Measurements from ENCODE around the gene F2RL1.

The F2RL1 gene

GRCh38 chr5:76799588-76799987 lies 19.2 kb upstream of the F2RL1 start (continued):
- no peak for TF ChIP-seq CREB5 (CRISPR knock-in tag; IDR thresholded peaks at IDR 0.05; ENCODE audit: low read depth)
- TF ChIP-seq TOX (CRISPR knock-in tag; IDR thresholded peaks at IDR 0.05; ENCODE audit: borderline replicate concordance) = no peak
- TF ChIP-seq ESRRG (CRISPR knock-in tag; IDR thresholded peaks at IDR 0.05) = no peak
- TF ChIP-seq GLIS3 (CRISPR knock-in tag; IDR thresholded peaks at IDR 0.05) = no peak
- TF ChIP-seq ZC3H10 (CRISPR knock-in tag; IDR thresholded peaks at IDR 0.05) = no peak

- no peak for TF ChIP-seq CREB5 (CRISPR knock-in tag; IDR thresholded peaks at IDR 0.05; ENCODE audit: low read depth)
- no peak for TF ChIP-seq ZC3H10 (CRISPR knock-in tag; IDR thresholded peaks at IDR 0.05)
- TF ChIP-seq TSHZ2 (CRISPR knock-in tag; IDR thresholded peaks at IDR 0.05) = no peak
- no peak for TF ChIP-seq CSRNP3 (CRISPR knock-in tag; IDR thresholded peaks at IDR 0.05)
- TF ChIP-seq ZNF565 (CRISPR knock-in tag; conservative IDR thresholded peaks at IDR 0.05; ENCODE audit: low read depth) = no peak
- TF ChIP-seq ZFP3 (CRISPR knock-in tag; IDR thresholded peaks at IDR 0.05) = no peak
- TF ChIP-seq OSR1 (CRISPR knock-in tag; IDR thresholded peaks at IDR 0.05) = no peak
- no peak for TF ChIP-seq ESRRG (CRISPR knock-in tag; IDR thresholded peaks at IDR 0.05)
- no peak for TF ChIP-seq SNAI2 (CRISPR knock-in tag; IDR thresholded peaks at IDR 0.05)
- TF ChIP-seq RARB (CRISPR knock-in tag; IDR thresholded peaks at IDR 0.05) = no peak
- TF ChIP-seq PPARA (CRISPR knock-in tag; IDR thresholded peaks at IDR 0.05; ENCODE audit: borderline replicate concordance) = no peak
- TF ChIP-seq GLIS3 (CRISPR knock-in tag; IDR thresholded peaks at IDR 0.05) = no peak
- TF ChIP-seq PATZ1 (CRISPR knock-in tag; IDR thresholded peaks at IDR 0.05; ENCODE audit: borderline replicate concordance) = no peak
- TF ChIP-seq TCF4 (CRISPR knock-in tag; IDR thresholded peaks at IDR 0.05; ENCODE audit: borderline replicate concordance) = no peak
- no peak for TF ChIP-seq ZFP30 (CRISPR knock-in tag; IDR thresholded peaks at IDR 0.05)
- ATAC-seq = no peak
Observed at GRCh38 chr5:76800579-76800978, 18.3 kb upstream of the F2RL1 start.

GRCh38 chr5:76801159-76801802 lies 17.5 kb upstream of the F2RL1 start:
- TF ChIP-seq CREB5 (CRISPR knock-in tag; IDR thresholded peaks at IDR 0.05; ENCODE audit: low read depth) = no peak
- TF ChIP-seq POU6F1 (CRISPR knock-in tag; IDR thresholded peaks at IDR 0.05; ENCODE audit: borderline replicate concordance, low read depth) = no peak
- ATAC-seq = peak; percentile 15
